HG02884 (cell line): ENCODE measurements around the gene DRGX.

ENCODE experiments used
- ATAC-seq: cut with Tn5 transposase; IDR thresholded peaks from one replicate; pipeline ENCODE4 v1.9.1; 2021; ENCODE audit warnings: mild to moderate bottlenecking, moderate library complexity; ENCODE audit not compliant: unreplicated experiment

The DRGX gene

DNA sequence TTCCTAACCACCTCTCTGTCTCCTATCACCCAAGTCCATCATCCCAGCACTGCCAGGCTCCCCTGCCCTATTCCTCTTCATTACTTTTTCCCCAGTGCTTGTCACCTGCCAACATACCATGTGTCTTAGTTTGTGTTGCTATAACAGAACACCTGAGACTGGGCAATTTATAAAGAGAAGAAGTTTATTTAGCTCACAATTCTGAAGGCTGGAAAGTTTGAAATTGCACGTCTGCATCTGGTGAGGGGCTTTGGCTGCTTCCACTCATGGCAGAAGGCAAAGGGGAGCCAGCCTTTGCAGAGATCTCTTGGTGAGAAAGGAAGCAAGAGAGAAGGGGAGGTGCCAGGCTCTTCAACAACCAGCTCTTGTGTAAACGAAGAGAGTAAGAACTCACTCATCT, 47.3 kb downstream of the DRGX start:
- no peak for ATAC-seq

DNA sequence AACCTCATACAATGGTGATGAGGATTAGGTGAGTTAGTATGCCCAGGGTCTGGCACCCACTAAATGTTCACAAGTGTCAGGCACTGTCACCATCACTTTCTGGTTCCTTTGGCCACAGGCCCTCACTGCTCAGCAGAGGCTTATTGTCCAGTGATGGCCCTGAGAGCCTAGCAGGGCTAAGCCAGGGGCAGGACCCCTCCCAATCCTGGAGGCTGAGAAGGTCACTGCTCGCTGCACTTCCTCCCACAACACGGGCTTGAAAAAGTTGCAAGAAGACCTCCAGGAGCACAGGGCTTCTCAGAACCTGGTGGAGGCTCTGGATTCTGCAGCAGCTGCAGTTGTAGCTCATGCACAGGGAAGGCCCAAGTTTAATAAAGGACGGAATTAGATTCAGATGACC, 48.1 kb downstream of the DRGX start:
- ATAC-seq: no peak

DNA sequence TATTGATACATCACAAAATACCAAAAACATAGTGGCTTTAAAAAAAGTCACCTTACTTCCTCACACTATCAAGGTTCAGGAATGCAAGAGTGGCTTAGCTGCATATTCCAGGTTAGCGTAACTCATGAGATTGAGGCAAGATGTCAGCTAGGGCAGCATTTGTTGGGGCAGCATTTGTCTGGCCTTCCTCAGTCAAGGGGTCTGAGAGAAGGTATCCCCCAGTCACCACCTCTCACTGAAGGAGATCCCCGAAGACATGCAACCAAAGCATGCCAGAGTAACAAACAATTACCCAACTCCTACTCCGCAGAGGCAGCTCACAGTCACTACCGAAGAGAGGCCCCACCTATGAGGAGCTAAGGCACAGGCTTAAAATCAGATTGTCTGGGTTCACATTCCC, 48.5 kb downstream of the DRGX start:
- no peak for ATAC-seq

DNA sequence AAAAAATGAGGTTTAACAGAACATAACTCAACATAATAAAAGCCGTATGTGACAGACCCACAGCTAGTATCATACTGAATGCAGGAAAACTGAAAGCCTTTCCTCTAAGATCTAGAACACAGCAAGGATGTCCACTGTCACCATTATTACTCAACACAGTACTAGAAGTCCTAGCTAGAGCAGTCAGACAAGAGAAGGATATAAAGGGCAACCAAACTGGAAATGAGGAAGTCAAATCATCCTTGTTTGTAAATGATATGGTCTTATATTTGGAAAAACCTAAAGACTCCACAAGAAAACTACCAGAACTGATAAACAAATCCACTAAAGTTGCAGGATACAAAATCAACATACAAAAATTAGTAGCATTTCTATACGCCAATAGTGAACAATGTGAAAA, 51.0 kb downstream of the DRGX start:
- ATAC-seq: no peak

DNA sequence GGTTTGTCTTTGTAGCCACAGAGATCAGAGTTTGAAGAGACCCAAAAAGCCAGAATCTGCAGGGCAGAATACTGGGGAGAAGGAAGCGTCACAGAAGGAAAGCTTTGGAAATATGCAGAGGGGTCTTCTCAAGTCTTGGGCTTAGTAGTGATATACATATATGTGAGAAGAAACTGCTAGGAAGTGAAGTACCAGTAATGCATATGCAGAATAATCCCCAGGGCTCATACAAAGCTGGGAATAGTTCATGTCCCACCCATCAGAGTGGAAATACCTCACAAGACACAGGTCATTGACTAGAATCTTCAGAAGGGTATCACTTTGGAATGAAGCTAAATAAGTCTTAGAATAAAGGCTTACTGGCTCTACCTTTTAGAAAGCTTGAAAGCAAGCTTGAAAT, 57.3 kb downstream of the DRGX start:
- no peak for ATAC-seq

DNA sequence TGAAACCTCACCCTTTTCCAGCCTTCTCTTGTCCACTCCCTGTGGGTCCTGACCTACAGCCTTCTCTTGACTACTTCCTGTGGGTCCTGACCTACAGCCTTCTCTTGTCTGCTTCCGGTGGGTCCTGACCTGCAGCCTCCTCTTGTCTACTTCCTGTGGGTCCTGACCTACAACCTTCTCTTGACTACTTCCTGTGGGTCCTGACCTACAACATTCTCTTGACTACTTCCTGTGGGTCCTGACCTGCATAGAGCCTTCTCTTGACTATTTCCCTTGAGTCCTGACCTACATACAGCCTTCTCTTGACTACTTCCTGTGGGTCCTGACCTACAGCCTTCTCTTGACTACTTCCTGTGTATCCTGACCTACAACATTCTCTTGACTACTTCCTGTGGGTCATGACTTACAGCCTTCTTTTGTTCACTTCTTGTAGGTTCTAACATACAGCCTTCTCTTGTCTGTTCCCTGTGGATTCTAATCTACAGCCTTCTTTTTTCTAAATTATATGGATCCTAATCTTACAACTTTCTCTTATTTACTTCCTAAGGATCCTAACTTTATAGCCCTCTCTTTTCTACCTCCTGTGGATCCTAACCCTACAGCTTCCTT, 60.4 kb downstream of the DRGX start:
- no peak for ATAC-seq

DNA sequence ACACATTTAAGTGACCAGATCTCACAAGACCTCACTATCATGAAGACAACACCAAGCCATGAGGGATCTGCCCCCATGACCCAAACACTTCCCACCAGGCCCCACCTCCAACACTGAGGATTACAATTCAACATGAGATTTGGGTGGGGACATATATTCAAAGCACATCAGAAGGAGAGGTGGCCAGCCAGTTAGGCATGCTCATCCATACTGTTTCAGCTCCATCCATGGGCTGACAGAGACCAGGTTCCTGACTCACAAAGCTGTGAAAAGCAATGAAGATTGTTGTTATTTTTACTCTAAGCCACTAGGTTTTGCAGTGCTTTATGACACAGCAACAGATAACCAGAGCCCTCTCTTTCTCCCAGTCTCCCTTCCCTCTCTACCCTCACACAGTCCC, 60.9 kb downstream of the DRGX start:
- ATAC-seq: no peak

DNA sequence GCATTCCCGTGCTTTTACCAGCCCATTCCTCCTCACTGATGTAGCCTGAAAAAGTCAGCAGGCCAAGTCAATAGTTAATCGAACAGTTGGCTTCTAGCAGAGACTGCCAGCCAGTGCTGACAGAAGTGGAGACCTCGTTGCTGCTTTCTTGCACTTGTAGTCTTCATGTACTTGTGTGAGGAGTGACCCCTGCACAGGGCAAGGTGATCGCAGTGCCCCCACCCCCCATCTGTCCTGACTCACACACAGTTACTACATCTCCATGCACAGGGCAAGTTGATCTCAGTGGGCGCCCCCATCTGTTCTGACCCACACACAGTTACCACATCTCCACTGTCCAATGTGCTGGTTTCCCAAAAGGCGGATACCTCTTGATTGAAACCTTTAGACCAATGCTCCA, 62.7 kb downstream of the DRGX start:
- ATAC-seq: no peak

DNA sequence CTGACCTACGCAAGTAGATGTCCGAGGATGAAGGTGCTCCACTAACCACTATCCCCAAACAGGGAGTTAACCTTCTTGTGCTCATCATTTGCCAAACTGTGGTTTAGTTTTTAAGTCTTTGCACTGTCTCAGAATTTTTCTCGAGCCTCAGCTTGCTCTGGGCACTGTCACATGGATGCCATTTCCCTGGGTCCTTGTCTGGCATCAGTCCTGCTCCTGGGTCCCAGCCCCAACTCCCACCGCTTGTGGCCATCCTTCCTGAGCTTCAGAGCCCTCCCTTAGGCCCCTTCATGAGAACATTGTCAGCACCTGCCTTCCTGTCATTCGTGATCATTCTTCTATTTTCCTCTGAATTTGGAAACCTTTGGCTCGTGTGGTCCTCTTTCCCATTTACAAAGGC, 63.1 kb downstream of the DRGX start:
- ATAC-seq: no peak

DNA sequence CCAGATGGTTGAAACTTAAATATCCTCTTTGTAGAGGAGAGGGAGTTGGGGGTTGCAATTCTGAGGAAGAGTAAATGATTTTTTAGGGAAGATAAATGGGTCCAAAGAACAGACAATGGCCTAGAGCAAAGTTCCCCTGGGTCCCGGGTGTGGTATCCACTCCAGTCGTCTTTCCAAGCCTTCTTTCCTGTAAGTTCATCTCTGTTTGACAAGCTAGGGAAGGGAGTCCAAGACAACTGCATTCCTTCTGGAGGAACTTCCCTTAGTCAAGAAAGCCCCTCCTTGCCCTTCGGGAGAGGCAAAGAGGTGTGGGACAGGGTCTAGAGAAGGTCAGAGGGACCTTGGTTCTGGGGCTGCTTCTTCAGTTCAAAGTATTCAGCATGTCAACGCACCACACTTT, 63.6 kb downstream of the DRGX start:
- no peak for ATAC-seq

DNA sequence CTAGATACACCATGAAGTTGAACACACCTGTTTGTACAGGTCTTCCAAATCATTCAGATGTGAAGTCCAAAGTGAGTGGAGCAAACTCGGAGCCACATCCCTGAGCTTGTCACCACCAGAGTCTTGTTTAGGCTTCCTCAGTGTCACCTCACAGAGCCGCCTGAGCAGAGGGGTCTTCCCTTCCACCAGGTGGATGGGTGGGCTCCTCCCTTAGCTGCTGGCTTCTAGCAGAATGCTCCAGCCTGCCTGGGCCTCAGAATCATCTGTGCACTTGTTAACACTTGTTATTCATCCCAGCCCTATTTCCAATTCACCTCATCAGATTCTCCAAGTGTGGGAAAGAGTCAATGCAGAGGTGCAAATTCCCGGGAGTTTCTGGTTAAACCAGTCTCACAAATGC, 64.5 kb downstream of the DRGX start:
- no peak for ATAC-seq

DNA sequence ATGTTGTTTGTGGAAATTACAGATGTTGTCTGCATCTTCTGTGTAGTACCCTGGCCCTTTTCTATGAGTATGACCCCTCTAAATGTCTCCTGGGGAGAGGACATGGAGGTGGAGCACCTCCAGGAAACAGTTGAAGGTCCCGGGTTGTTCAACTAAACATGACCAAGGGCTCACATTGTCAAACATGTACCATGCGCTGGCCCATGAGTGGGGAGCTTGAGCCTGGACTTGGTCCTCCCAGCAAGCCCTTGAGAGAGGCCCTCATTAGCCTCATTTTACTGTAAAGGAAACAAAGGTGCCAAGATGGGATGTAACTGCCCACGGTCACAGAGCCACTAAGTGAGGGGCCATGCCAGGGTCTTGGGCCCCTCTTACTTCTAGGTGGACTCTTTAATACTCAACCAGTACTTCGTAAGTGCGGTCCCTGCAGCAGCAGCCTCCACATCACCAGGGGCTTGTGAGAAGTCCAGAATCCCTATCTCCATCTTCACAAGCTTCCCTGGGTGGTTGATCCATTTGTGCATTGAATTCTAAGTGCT, 65.7 kb downstream of the DRGX start:
- ATAC-seq: no peak

DNA sequence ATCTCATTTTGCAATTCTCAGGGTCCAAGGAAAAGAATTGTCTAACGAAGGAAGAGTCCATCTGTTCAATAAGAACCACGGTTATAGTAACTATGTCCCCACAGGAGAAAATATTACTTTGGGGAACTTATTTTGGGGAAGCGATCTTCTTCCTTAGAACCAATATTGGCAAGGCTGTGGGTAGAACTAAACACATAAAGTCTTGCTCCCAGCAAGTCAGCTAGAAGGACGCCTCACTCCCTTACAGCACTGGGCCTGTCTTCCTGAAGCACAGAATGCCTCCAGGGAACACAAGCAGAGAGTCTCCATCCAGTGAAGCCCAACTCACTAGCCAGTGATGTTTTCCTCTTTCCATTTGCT, 66.8 kb downstream of the DRGX start:
- ATAC-seq: no peak

DNA sequence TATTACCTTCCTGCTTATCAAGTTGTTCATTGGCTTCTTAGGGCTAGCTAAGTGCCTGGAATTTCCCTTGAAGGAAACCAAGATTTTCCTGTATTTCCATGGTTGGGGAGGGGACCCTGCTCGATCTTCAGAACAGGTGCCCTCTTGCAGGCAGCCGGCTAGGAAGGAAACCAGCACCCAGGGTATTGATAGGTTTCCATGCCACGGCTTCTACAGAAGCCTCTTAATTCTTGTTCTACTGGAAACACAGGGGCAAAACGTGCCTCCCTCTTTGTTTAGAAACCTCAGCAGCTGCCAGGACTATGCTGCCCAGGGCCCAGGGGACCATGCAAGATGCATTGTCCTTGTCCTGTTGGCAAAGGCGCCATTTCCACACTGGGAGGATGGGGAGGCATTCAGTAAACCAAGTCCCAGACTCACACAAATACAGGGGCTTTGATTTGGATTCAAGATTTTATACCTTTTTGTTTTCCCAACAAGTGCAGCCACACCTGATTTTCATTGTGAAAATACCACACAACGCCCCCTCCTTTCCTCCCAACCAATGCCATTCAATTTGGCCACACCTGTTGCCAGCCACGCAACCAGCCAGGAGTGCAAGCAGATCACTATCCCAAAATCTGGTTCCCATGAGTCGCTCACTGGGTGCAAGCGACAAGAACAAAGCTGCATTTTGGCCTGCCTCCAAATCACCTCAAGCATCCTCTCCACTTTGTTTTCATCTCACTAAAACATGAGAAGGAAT, 67.3 kb downstream of the DRGX start:
- no peak for ATAC-seq

DNA sequence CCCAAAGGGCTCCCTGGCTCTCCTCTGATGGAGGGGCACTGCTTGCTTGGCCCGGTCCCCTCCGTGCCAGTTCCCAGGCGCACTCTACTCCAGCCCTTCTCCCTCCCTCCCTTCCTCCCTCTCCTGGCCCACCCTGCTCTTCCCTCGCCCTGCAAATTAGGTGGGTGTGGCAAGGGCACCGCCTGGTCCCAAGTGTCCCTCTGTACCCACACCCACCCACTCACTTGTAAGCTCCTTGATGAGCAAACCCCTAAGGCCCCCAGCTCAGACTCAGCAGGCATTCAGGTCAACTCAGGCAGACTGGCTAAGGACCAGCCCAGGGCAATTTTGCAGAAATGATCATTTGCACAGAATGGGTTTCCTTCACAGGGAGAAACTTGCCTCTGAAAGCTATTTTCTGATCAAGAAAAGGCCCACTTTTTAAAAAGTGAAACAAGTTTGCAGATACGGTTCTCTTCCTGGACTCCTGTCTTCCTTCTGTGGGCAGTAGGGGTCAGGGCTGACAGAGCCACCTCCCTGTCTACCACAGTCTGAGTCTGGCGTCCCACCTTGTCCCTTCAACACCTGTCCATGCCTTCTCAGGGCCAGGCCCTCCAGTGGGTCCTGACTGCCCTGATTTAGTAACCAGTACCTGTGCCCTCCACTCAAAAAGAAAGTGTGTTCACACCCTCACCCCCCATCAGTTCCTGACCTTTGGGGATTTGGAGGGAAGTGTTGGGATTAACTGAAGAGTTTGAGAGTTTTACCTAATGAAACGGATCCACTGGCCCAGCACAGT, 68.7 kb downstream of the DRGX start:
- no peak for ATAC-seq

DNA sequence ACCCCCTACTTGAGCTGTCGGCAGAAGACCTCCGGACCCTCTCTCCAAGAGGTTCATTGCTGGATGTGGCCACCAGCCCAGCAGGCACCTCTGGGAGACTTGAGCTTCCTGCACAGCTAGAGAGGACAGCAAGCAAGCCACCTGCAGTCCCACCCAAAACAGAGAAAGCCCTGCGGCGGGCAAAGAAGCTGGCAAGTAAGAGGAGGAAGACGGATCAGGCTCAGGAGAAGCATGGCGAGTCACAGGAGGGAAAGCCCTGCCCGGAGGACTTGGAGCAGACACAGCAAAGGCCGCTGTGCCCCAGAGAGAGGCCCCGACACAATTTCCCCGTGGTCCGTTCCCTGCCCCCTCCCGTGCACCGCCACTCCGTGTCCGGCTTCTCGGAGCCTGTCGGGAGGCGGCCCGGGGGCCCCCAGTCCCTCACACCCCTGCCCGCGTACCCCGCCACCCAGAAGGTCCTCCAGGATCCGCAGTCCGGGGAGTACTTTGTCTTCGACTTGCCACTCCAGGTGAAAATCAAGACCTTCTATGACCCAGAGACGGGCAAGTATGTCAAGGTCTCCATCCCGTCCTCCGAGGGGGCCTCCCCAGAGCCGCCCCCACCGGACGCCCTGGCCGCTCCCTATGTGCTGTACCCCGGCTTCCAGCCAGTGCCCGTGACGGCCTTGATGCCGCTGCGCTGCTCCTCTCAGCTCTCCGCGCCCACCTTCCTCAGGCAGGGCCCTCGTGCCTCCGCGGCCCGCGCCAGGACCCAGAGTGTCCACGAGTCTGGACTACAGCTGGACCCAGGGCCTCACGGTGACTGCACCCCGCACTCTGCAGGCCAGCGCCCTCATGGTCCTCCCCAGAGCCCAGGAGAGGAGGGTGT, 69.7 kb downstream of the DRGX start:
- ATAC-seq: no peak

DNA sequence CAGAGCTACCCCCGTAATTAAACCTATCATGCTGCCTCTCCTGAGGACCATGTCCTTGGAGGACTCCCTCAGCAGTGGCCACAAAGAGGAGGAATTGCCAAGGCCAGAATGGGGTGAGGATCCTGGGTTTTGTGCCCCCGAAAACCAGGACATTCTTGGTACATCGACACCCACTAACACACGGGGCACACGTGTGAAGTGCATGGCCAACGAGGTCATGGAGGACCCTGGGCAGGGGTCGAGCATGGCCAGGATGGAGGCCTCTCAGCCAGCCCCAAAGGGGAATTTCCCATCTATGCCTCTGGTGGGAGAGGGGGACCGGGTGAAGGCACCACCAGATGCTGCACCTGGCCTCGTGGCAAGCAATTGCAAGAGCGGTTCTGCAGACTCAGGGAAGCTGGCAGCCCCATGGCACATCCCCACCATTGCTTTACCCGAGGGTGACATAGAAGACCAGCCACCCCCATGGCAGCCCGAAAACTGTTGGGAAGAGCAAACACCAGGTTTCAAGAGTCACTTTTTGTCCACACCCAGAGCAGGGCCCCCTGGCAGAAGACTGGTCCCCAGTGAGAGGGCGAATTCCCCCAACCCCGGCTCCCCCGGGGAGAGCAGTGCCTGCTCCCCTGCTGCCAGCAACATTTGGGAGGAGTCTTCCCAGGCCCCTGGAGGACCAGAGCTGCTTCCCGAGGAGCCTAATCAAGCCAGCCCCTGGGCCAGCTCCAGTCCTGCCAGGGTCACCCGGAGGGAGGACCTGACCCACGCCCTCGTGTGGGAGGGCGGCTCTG, 70.6 kb downstream of the DRGX start:
- ATAC-seq: no peak

DNA sequence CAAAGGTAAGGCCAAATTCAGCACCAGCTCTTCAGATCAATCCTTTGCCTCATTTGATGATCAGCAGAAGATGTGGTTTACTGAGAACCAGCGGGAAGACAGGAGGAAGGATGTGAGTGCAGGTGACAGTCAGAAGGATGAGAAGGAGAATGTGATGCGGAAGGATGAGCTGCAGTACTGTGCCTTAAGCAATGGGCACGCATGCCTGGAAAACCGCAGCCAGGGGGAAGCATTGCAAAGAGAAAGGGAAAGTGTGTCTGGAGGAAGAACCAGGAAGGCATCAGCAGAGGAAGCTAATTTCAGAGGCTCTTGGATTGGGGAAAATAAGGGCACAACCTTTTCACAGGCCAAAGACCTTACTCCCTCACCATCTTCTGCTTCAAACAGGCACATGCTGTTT, 71.2 kb downstream of the DRGX start:
- ATAC-seq: no peak

DNA sequence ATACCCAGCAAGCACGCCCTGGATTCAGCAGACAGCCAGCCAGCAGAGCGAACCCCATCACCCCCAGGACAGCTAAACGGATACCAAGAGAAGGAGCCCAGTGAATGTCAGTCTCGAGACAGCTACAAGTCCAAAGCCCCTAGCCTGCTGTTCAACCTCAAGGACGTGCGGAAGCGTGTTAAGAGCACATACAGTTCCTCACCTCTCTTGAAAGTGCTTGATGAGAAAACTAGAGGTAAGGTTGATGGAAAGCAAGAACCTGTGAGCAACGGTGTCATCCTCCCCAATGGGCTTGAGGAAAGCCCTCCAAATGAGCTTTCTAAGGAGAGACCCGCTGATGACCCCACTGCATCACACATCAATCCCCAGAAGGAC, 72.0 kb downstream of the DRGX start:
- no peak for ATAC-seq

DNA sequence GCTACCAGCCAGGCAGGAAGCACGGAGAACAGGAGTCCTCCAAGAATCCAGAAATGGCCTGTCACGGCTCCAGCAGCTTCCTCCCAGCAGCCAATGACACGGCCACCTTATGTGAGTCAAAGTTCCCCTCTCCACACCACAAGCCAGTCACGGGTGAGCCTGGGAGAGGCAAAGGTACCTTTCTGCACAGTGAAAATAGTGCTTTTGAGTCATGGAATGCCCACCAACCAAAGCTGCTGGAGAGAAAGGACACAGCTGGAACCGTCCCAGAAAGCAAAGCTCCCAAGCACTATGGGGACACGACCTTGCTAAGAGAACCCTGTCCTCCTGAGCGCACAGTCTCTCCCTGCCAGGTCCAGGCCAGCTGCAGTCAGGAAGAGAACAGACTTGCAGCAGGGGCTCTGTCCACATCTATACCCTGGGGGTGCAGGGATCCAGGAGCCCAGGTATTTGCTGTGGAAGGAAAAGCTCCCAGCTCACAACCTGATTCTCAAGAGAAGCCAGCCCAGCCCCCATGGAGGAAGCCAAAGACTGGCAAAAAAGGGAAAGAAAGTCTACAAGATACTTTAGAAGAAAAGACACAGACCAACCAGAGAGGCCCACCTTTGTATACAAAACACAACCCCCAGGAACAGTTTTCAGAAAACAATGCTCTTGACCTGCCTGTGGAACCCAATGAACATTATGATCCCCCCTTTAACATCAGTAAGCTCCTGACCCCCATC, 72.6 kb downstream of the DRGX start:
- ATAC-seq: no peak
